GM12873 (cell line): ENCODE data around the gene UGT2B7.

ENCODE experiments used
- TF ChIP-seq, protein P1 (sequence below): IDR thresholded peaks from 2 replicates; pipeline ENCODE4 v1.5.1; 2012; ENCODE audit warnings: low read depth, mild to moderate bottlenecking, moderate library complexity, low read length, control low read depth; ENCODE audit not compliant: insufficient read depth; ENCODE audit errors: missing control alignments

The UGT2B7 gene

GRCh38 chr4:69120870-69121269 lies 24.6 kb downstream of the UGT2B7 start:
- TF ChIP-seq, protein P1, sequence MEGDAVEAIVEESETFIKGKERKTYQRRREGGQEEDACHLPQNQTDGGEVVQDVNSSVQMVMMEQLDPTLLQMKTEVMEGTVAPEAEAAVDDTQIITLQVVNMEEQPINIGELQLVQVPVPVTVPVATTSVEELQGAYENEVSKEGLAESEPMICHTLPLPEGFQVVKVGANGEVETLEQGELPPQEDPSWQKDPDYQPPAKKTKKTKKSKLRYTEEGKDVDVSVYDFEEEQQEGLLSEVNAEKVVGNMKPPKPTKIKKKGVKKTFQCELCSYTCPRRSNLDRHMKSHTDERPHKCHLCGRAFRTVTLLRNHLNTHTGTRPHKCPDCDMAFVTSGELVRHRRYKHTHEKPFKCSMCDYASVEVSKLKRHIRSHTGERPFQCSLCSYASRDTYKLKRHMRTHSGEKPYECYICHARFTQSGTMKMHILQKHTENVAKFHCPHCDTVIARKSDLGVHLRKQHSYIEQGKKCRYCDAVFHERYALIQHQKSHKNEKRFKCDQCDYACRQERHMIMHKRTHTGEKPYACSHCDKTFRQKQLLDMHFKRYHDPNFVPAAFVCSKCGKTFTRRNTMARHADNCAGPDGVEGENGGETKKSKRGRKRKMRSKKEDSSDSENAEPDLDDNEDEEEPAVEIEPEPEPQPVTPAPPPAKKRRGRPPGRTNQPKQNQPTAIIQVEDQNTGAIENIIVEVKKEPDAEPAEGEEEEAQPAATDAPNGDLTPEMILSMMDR: no peak

DNA sequence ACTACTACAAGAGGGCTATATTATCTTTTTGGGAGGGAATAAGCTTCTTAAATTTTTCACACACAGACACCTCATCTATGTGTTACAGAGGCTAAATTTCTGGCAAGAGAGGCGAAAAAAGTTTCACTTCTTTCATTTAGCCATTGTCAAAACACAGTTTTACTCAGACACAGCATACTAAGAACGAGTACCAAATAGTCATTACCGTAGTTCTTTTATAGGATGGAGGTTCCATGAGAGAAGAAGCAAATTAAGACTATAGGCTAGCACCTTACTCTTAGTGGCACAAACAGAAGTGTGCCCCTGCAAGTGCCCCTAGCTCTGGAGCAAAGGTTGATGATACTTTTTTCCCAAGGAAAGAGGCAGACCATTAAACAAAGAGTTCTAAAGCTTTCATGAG lies 26.2 kb downstream of the UGT2B7 start:
- TF ChIP-seq, protein P1: no peak

DNA sequence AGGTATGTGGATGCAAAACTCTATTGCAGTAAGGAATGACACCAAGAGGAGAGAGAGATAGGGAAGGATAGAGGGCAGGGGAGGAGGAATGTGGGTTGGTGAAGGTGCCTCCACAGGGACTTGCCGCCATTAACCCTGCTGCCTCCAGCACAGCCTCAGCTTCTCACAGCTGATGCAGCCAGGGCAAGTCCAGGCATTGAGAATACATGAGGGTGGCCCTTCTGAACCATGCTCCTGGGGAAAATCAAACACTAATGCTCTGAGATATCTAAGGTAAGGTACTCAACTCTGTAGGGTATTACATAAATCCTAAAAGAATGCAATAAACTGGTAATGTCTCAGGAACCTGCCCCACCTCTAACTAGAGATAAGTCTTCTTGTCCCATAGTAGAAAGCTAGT lies 28.7 kb downstream of the UGT2B7 start:
- TF ChIP-seq, protein P1: no peak

GRCh38 chr4:69126024-69126423 lies 29.8 kb downstream of the UGT2B7 start:
- TF ChIP-seq, protein P1: no peak

GRCh38 chr4:69133993-69134392 lies 37.7 kb downstream of the UGT2B7 start:
- TF ChIP-seq, protein P1: no peak

GRCh38 chr4:69134471-69134870 lies 38.2 kb downstream of the UGT2B7 start:
- TF ChIP-seq, protein P1: no peak

DNA sequence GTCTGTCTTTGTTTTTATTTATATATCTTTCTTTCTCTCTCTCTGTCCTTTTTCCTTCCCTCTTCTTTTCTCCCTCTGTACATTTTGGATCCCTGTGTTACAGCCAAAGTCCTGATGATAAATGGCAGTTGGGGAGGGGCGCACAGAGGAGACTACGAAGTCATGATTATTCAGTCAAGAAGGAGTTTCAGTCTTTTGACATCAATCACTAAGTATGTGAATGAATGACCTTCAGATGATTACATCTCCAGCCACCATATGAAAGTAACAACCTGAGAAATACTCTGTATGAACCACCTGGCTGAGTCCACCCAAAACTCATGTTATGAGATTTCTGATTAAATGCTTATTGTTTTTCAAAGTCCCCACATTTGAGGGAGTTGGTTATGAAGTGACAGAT lies 45.0 kb downstream of the UGT2B7 start:
- TF ChIP-seq, protein P1: no peak

DNA sequence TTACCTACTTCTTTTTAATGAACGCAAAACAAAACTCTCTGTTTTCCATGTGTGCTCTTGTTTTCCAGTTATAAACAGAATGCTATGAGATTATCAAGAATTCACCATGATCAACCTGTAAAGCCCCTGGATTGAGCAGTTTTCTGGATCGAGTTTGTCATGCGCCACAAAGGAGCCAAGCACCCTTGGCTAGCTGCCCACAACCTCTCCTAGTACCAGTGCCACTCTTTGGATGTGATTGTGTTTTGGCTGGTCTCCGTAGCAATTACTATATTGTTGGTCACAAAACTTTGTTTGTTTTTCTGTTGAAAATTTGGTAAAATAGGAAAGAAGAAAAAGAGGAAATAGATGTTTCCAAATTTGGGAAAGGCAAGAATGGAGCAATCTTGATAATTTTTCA lies 51.1 kb downstream of the UGT2B7 start:
- TF ChIP-seq, protein P1: no peak
